Measurements from ENCODE around the gene SMAD5.

- no peak for TF ChIP-seq CTCF (IDR thresholded peaks at IDR 0.05)
- no peak for TF ChIP-seq POLR2A (IDR thresholded peaks at IDR 0.05)
- TF ChIP-seq POLR2AphosphoS5 (IDR thresholded peaks at IDR 0.05): no peak
These were observed 72.5 kb downstream of the SMAD5 start for GRCh38 chr5:136205061-136205702.
